H1 (cell line): ENCODE measurements around the gene FBXL14. TPM values are rescaled to one million over a fixed set of nuclear protein-coding genes. Genes with fewer than 3 reads are reported as not detected.

Source experiments
- CTCF ChIA-PET: fragments of 300-600 bp; sonication (Branson Sonifier 250); formaldehyde crosslinking; loops from one replicate; lab custom pipeline; 2021; ENCODE audit not compliant: partially characterized antibody; lab: Charles Lee
- POLR2A ChIA-PET: fragments of 300-600 bp; sonication (Branson Sonifier 250); formaldehyde crosslinking; loops from one replicate; lab custom pipeline; 2021; ENCODE audit warnings: inconsistent platforms; ENCODE audit not compliant: partially characterized antibody; lab: Charles Lee
- DNase-seq, 2 experiments: peaks; one replicate each; pipeline versions ENCODE4 v3.0.0 to v3.0.0-alpha.2; 2010 to 2022; ENCODE audit warnings: low spot score in 2 of 2, low read depth in 1 of 2, mixed read lengths in 1 of 2
- FAIRE-seq: peaks from 2 replicates; lab custom pipeline; 2011; peaks lifted over from hg19 to GRCh38; lab: Jason Lieb, UNC
- H2AFZ ChIP-seq: 2 replicates; pipeline ENCODE4 v1.8.1; 2012; ENCODE audit warnings: low read length, inconsistent platforms
- H2AK5ac ChIP-seq: 2 replicates; pipeline ENCODE4 v1.6.1; 2013; ENCODE audit warnings: low read depth, low read length
- H2BK120ac ChIP-seq: replicated peaks from 2 replicates; pipeline ENCODE3; 2013; ENCODE audit warnings: low read depth, low read length, inconsistent platforms
- H2BK12ac ChIP-seq: 2 replicates; pipeline ENCODE4 v1.6.1; 2013; ENCODE audit warnings: low read depth, low read length
- H2BK15ac ChIP-seq: 2 replicates; pipeline ENCODE4 v1.6.1; 2013; ENCODE audit warnings: low read length
- H2BK20ac ChIP-seq: 2 replicates; pipeline ENCODE4 v1.6.1; 2013; ENCODE audit warnings: low read length
- H2BK5ac ChIP-seq: 2 replicates; pipeline ENCODE4 v1.6.1; 2013; ENCODE audit warnings: low read depth, low read length
- H3K14ac ChIP-seq: 2 replicates; pipeline ENCODE4 v1.6.1; 2013; ENCODE audit warnings: inconsistent platforms; ENCODE audit not compliant: insufficient read length
- H3K18ac ChIP-seq: 2 replicates; pipeline ENCODE4 v1.6.1; 2013; ENCODE audit warnings: low read length; ENCODE audit errors: extremely low read depth
- H3K23ac ChIP-seq: 2 replicates; pipeline ENCODE4 v1.6.1; 2013; ENCODE audit warnings: inconsistent platforms; ENCODE audit not compliant: insufficient read length
- H3K23me2 ChIP-seq: 2 replicates; pipeline ENCODE4 v1.6.1; 2013; ENCODE audit warnings: low read depth, low read length
- H3K27ac ChIP-seq: 2 replicates; pipeline ENCODE4 v1.6.1; 2011; ENCODE audit warnings: low read depth, low read length, inconsistent platforms
- H3K27me3 ChIP-seq, 4 experiments: replicated peaks in 1 of 4; 1 replicate in 1 of 4; 2 replicates in 3 of 4; pipeline versions ENCODE4 v1.6.1 to v1.8.1; 2011 to 2013; ENCODE audit warnings: low read length in 3 of 4, mild to moderate bottlenecking in 3 of 4, inconsistent platforms in 2 of 4, mixed read lengths in 2 of 4, moderate library complexity in 1 of 4; ENCODE audit not compliant: control insufficient read depth in 3 of 4, insufficient read depth in 3 of 4; ENCODE audit errors: extremely low read depth in 1 of 4
- H3K36me3 ChIP-seq, 4 experiments: 2 replicates each; pipeline versions ENCODE4 v1.6.1 to v1.8.1; 2011 to 2013; ENCODE audit warnings: mild to moderate bottlenecking in 4 of 4, low read length in 3 of 4, moderate library complexity in 2 of 4, control low read depth in 1 of 4, inconsistent platforms in 1 of 4; ENCODE audit not compliant: insufficient read depth in 4 of 4, control insufficient read depth in 2 of 4
- H3K4ac ChIP-seq: replicated peaks from 2 replicates; pipeline ENCODE3; 2013; ENCODE audit warnings: low read length, low read depth, mixed read lengths, inconsistent platforms; ENCODE audit not compliant: insufficient read length
- H3K4me1 ChIP-seq, 4 experiments: replicated peaks in 1 of 4; 1 replicate in 1 of 4; 2 replicates in 3 of 4; pipeline versions ENCODE4 v1.6.1 to v1.8.1; 2011 to 2013; ENCODE audit warnings: low read length in 3 of 4, inconsistent platforms in 2 of 4, mixed read lengths in 1 of 4; ENCODE audit not compliant: insufficient read depth in 4 of 4, control insufficient read depth in 3 of 4
- H3K4me2 ChIP-seq, 2 experiments: 2 replicates each; pipeline versions ENCODE4 v1.6.1 to v1.8.1; 2011 to 2013; ENCODE audit warnings: low read depth in 2 of 2, low read length in 2 of 2, control low read depth in 1 of 2, inconsistent platforms in 1 of 2, mild to moderate bottlenecking in 1 of 2; ENCODE audit not compliant: insufficient read depth in 1 of 2
- H3K4me3 ChIP-seq, 4 experiments: fragments of 200-600, 300-600 bp in 1 of 4; sonication (generic), shearing (Covaris generic), sonication (Bioruptor Twin) in 1 of 4; 2 replicates each; pipeline versions ENCODE4 v1.5.1 to v1.8.1; 2011 to 2016; ENCODE audit warnings: low read length in 4 of 4, low read depth in 3 of 4, control low read depth in 2 of 4, inconsistent platforms in 2 of 4, mild to moderate bottlenecking in 2 of 4, mixed read lengths in 1 of 4, moderate library complexity in 1 of 4; ENCODE audit not compliant: insufficient read depth in 2 of 4; ENCODE audit errors: extremely low read depth in 1 of 4
- H3K56ac ChIP-seq: replicated peaks from 2 replicates; pipeline ENCODE3; 2013; ENCODE audit warnings: low read depth, mild to moderate bottlenecking, mixed read lengths, low read length, inconsistent platforms; ENCODE audit not compliant: insufficient read length
- H3K79me1 ChIP-seq: 2 replicates; pipeline ENCODE4 v1.6.1; 2013; ENCODE audit warnings: low read depth, low read length, control low read depth
- H3K79me2 ChIP-seq, 2 experiments: 2 replicates each; pipeline versions ENCODE4 v1.6.1 to v1.8.1; 2012 to 2013; ENCODE audit warnings: low read length in 2 of 2, mild to moderate bottlenecking in 2 of 2, inconsistent platforms in 1 of 2; ENCODE audit not compliant: insufficient read depth in 2 of 2, control insufficient read depth in 1 of 2
- H3K9ac ChIP-seq, 4 experiments: replicated peaks in 1 of 4; 1 replicate in 1 of 4; 2 replicates in 3 of 4; pipeline versions ENCODE4 v1.6.1 to v1.8.1; 2011 to 2013; ENCODE audit warnings: low read depth in 3 of 4, low read length in 3 of 4, control low read depth in 2 of 4, mild to moderate bottlenecking in 2 of 4, moderate library complexity in 2 of 4, inconsistent platforms in 1 of 4; ENCODE audit errors: extremely low read depth in 1 of 4
- H3K9me3 ChIP-seq, 2 experiments: 2 replicates each; pipeline versions ENCODE4 v1.6.1 to v1.8.1; 2012 to 2013; ENCODE audit warnings: mild to moderate bottlenecking in 2 of 2, moderate library complexity in 2 of 2, control low read depth in 1 of 2, inconsistent platforms in 1 of 2, low read depth in 1 of 2, low read length in 1 of 2, mixed read lengths in 1 of 2; ENCODE audit not compliant: insufficient read depth in 2 of 2
- H4K20me1 ChIP-seq, 2 experiments: replicated peaks in 1 of 2; 2 replicates each; pipeline versions ENCODE3 to v1.8.1; 2011 to 2013; ENCODE audit warnings: inconsistent platforms in 2 of 2, low read length in 2 of 2, mild to moderate bottlenecking in 1 of 2; ENCODE audit not compliant: insufficient read depth in 2 of 2, control insufficient read depth in 1 of 2
- H4K5ac ChIP-seq: 2 replicates; pipeline ENCODE4 v1.6.1; 2013; ENCODE audit warnings: low read length, low read depth, mixed read lengths, inconsistent platforms; ENCODE audit not compliant: insufficient read length
- H4K8ac ChIP-seq: 2 replicates; pipeline ENCODE4 v1.8.0; 2013; ENCODE audit warnings: mild to moderate bottlenecking, moderate library complexity, low read length, inconsistent platforms; ENCODE audit not compliant: insufficient read depth; ENCODE audit errors: extremely low read depth
- H4K91ac ChIP-seq: replicated peaks from 2 replicates; pipeline ENCODE3; 2013; ENCODE audit warnings: low read length, mixed read lengths, inconsistent platforms; ENCODE audit not compliant: insufficient read length
- BACH1 ChIP-seq: IDR thresholded peaks from 2 replicates; pipeline ENCODE4 v1.6.1; 2012; ENCODE audit warnings: low read length, improper control_type of control experiment
- CBX5 ChIP-seq: fragments of 300-800, 300-1000 bp; sonication (generic); IDR thresholded peaks from 2 replicates; pipeline ENCODE4 v1.7.1; 2016; ENCODE audit warnings: antibody characterized with exemption, low read length, low read depth
- CEBPB ChIP-seq: IDR thresholded peaks from 2 replicates; pipeline ENCODE4 v1.6.1; 2012; ENCODE audit warnings: low read depth, low read length
- GABPA ChIP-seq: IDR thresholded peaks from 2 replicates; pipeline ENCODE4 v1.6.1; 2011; ENCODE audit warnings: mild to moderate bottlenecking, low read length, moderate library complexity, borderline replicate concordance; ENCODE audit not compliant: insufficient read depth
- HDAC6 ChIP-seq: IDR thresholded peaks from one replicate; pipeline ENCODE4 v1.7.1; 2012; ENCODE audit warnings: low read depth, mild to moderate bottlenecking, inconsistent platforms, low read length, moderate library complexity
- JUND ChIP-seq: IDR thresholded peaks from 2 replicates; pipeline ENCODE4 v1.6.1; 2011; ENCODE audit warnings: mild to moderate bottlenecking, improper control_type of control experiment, low read length
- POLR2A ChIP-seq, 2 experiments: IDR thresholded peaks; 1 replicate in 1 of 2; 2 replicates in 1 of 2; pipeline ENCODE4 v1.6.1; 2011; ENCODE audit warnings: low read depth in 2 of 2, low read length in 2 of 2, mild to moderate bottlenecking in 2 of 2; ENCODE audit errors: control extremely low read depth in 1 of 2
- POU5F1 ChIP-seq: IDR thresholded peaks from 2 replicates; pipeline ENCODE4 v1.6.1; 2011; ENCODE audit warnings: low read depth, mild to moderate bottlenecking, low read length, moderate library complexity
- RAD21 ChIP-seq, 2 experiments: IDR thresholded peaks in 1 of 2; conservative IDR thresholded peaks in 1 of 2; 2 replicates each; pipeline ENCODE4 v1.6.1; 2011; ENCODE audit warnings: low read depth in 2 of 2, low read length in 2 of 2, improper control_type of control experiment in 1 of 2, inconsistent platforms in 1 of 2, mild to moderate bottlenecking in 1 of 2, moderate library complexity in 1 of 2
- SP1 ChIP-seq: IDR thresholded peaks from 2 replicates; pipeline ENCODE4 v1.6.1; 2011; ENCODE audit warnings: low read depth, low read length
- SP4 ChIP-seq: IDR thresholded peaks from 2 replicates; pipeline ENCODE4 v1.6.1; 2012; ENCODE audit warnings: low read length, inconsistent platforms
- TCF12 ChIP-seq: IDR thresholded peaks from 2 replicates; pipeline ENCODE4 v1.6.1; 2011; ENCODE audit warnings: low read depth, mild to moderate bottlenecking, low read length
- TEAD4 ChIP-seq: IDR thresholded peaks from 2 replicates; pipeline ENCODE4 v1.6.1; 2012; ENCODE audit warnings: low read depth, low read length, inconsistent platforms, mixed read lengths
- YY1 ChIP-seq: IDR thresholded peaks from 2 replicates; pipeline ENCODE4 v1.6.1; 2011; ENCODE audit warnings: low read depth, mild to moderate bottlenecking, low read length
- ZNF274 ChIP-seq: IDR thresholded peaks from 2 replicates; pipeline ENCODE4 v1.7.0; 2012; ENCODE audit warnings: low read length, borderline replicate concordance; ENCODE audit errors: extremely low read depth
- WGBS, 2 experiments: shearing (Covaris generic) in 1 of 2; methylation state at CpG; one replicate each; pipeline versions ENCODE4 v1.1.6 to v1.1.7; 2013 to 2015; ENCODE audit warnings: low lambda C conversion rate in 2 of 2, mixed read lengths in 2 of 2, inconsistent platforms in 1 of 2, low coverage in 1 of 2, missing lambda C conversion rate in 1 of 2; ENCODE audit not compliant: insufficient replicate concordance in 2 of 2, insufficient coverage in 1 of 2, insufficient read length in 1 of 2; ENCODE audit errors: extremely low coverage in 1 of 2, missing lambda C conversion rate in 1 of 2; 5-methylcytosine and 5-hydroxymethylcytosine counted together
- polyA plus RNA-seq, 7 experiments: library from polyadenylated mRNA; depleted of rRNA in 3 of 7; stranded (reverse) in 5 of 7; unstranded in 2 of 7; fragments of >200 nt in 5 of 7; fragments of 200-250 nt in 2 of 7; gene quantifications; 1 replicate in 5 of 7; 2 replicates in 1 of 7; 4 replicates in 1 of 7; pipeline versions ENCODE4 v1.2.1 to v1.2.3, GENCODE V29; 2011 to 2013; ENCODE audit warnings: missing spikeins in 2 of 7, mixed read lengths in 2 of 7
- total RNA-seq: library from RNA; stranded (reverse); fragmentation: NEBNext Ultra II Directional; extraction: Animal tissue kit (Norgen Biotek cat#: 25700); gene quantifications from 2 replicates; pipeline ENCODE4 v1.2.1, GENCODE V29; 2021

Gene FBXL14
- total and polyA plus RNA-seq, 2 of the 8 experiments (the other 6 are each of a cell fraction or from before 2014, with no cell fraction given), result 5.5 to 9.6 TPM

DNA sequence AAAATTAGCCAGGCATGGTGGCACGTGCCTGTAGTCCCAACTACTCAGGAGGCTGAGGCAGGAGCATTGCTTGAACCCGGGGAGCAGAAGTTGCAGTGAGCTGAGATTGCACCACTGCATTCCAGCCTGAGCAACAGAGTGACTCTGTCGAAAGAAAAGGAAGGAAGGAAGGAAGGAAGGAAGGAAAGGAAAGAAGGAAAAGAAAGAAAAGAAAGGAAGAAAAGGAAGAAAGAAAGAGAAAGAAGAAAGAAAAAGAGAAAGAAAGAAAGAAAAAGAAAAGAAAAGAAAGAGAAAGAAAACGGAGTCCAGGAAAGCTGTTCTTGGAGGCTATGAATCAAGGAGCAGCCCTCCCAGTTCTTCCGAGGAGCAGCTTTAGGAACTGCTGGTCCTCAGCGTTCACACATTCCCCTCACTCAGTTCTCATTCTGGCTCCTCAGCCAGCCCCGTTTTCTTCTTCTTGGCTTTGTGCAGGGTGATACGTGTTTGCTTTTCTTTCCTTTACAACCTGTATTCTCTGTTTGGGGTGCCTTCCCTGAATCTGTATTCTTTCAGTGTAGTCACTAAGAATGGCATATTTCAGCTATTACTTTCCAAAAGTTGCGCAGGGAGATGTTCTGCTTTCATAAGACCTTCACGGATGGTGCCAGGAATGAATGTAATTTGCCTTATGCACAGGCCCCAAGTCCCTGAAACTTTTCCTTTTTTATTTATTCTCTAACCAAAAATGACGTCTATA, 12.2 kb downstream of the FBXL14 start:
- H2BK5ac ChIP-seq, result no peak overlapping the region
- H3K79me1 ChIP-seq, result no peaks in the 10 kb centered on the region
- peaks cover 5 to 6% of the 10 kb centered on the region in 2 experiments for H4K20me1 ChIP-seq
- H2BK12ac ChIP-seq, result no peak overlapping the region
- no peak overlapping the region for H2BK15ac ChIP-seq
- no peaks in the 10 kb centered on the region for H3K23me2 ChIP-seq
- H2BK120ac ChIP-seq, result no peak overlapping the region
- H2AK5ac ChIP-seq, result no peak overlapping the region
- H4K8ac ChIP-seq, result no peak overlapping the region
- H3K4me3 ChIP-seq, result no peak overlapping the region
- H2AFZ ChIP-seq, result no peak overlapping the region
- DNase-seq, result no peak
- no peaks in the 10 kb centered on the region for H3K4me1 ChIP-seq
- no peaks in the 10 kb centered on the region for H3K36me3 ChIP-seq
- H4K5ac ChIP-seq, result no peak overlapping the region
- peaks cover 6 to 43% (median 28%) of the 10 kb centered on the region in 4 experiments for H3K27me3 ChIP-seq
- H2BK20ac ChIP-seq, result no peak overlapping the region
- H3K27ac ChIP-seq, result no peak overlapping the region
- 79% methylated on average over 9 of the region's 11 CpGs; no CpG with 5 or more reads in 1 of the 2 experiments for WGBS, 2 experiments
- POLR2A ChIA-PET, result no interaction called here
- no peak overlapping the region for H3K23ac ChIP-seq
- no peak overlapping the region for H3K14ac ChIP-seq
- H4K91ac ChIP-seq, result no peak overlapping the region
- H3K18ac ChIP-seq, result no peak overlapping the region
- CTCF ChIA-PET, result interaction anchor here (0.7 to 10.2 kb wide), 18 partner anchors 10 to 473 kb away, joined by 3 to 88 read pairs (median 4); no protein-coding TSS in a partner anchor
- no peak overlapping the region for H3K4ac ChIP-seq
- H3K9me3 ChIP-seq, result no peaks in the 10 kb centered on the region
- no peaks in the 10 kb centered on the region for H3K79me2 ChIP-seq
- no peak overlapping the region for H3K9ac ChIP-seq
- H3K4me2 ChIP-seq, result no peak overlapping the region
- FAIRE-seq, result no peak
- no peak overlapping the region for H3K56ac ChIP-seq
- TF ChIP-seq POU5F1 (no peak), TEAD4 (no peak), ZNF274 (no peak), YY1 (no peak), CBX5 (no peak), CEBPB (no peak), SP4 (no peak), SP1 (no peak), GABPA (no peak), BACH1 (no peak), HDAC6 (no peak), POLR2A (IDR thresholded peaks at IDR 0.05; ENCODE audit: control extremely low read depth in 1 of 2, low read depth in 2 of 2, low read length in 2 of 2) (no peak), TCF12 (no peak), RAD21 (IDR thresholded peaks at IDR 0.05 in 1 of 2, conservative IDR thresholded peaks at IDR 0.05 in 1 of 2; ENCODE audit: low read depth in 2 of 2, low read length in 2 of 2) (no peak), JUND (no peak)
